GM21723 (cell line): Measurements from ENCODE around the gene EIPR1.
"Not testable (repeated sequence)": the region's sequence is repeated elsewhere in the genome, so short reads cannot be mapped to it uniquely, and the experiment has no call there.

Experiments
- ATAC-seq: cut with Tn5 transposase; IDR thresholded peaks from one replicate; pipeline ENCODE4 v1.9.1; 2021; ENCODE audit warnings: mild to moderate bottlenecking, moderate library complexity; ENCODE audit not compliant: unreplicated experiment

EIPR1 gene

DNA sequence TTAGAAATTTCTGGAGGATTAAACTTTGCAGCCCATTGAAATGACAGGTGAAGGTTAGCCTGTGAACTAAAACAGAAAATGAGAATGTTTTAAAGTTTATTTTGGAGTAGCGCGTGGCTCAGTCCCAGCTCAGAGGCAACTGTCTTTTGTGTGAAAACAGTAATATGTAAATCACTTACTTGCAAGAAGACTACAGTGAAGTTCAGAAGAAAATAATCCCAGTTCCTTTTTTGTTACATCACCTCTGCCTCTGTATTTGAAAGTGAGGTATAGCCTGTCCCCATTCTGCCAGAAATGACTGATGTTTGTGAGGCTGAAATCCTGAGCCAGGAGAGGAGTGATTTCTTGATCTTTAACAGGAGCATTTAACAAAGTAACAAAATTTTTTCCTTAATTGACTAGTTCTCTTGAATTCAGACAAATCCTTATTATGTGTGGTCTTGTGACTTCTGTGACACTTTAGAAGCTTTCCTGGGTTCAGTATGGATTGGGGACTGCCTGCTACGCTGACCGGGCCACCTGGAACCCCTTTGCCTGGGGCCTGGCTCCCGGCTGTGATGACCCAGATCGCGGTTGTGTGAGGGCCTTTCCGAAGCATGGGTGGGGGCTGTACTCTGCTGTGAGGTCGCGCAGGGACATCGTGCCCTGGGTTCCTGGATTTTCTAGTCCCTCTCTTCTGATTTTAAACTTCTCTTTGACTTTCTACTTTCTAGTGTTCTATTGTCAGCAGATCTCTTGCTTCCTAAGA, 26.1 kb upstream of the EIPR1 start:
- peak; percentile 100 for ATAC-seq

DNA sequence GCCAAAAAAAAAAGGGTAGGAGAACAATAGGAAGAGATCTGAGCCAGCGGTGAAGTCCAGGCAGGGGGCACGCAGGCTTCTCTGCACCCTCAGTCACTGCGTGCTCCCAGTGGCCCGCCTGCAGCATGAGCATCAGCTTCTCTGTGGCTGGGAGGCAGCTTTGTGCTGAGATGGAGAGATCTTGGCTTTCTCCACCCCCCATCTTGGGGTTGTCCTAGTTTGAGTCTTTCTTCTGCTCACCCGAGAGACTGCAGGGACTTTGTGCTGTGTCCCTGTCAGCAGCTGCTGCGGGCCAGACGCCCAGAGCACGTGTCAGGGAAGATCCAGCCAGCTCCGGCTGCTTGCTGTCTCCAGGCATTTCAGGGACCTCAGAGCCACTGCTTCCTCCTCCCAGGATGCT, 22.2 kb upstream of the EIPR1 start:
- ATAC-seq, result no peak

DNA sequence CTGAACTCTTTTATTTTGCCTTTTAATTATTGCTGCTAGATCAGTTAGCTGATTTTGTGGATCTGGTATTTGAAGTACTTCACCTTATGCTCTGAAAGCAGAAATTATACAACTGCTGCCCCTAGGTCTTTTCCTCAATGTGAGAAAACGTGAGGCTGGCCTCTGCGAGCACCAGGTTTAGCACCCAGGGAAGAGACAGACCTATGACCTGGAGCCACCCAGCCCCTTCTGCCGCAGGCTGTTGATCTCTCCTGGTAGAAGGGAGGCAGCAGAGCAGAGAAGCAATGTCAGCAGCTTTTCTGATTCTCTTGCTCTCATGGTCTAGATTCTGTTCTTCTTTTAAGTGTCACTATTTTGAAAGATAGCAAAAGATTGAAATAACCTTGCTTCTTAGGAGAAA, 21.8 kb upstream of the EIPR1 start:
- ATAC-seq, result no peak

DNA sequence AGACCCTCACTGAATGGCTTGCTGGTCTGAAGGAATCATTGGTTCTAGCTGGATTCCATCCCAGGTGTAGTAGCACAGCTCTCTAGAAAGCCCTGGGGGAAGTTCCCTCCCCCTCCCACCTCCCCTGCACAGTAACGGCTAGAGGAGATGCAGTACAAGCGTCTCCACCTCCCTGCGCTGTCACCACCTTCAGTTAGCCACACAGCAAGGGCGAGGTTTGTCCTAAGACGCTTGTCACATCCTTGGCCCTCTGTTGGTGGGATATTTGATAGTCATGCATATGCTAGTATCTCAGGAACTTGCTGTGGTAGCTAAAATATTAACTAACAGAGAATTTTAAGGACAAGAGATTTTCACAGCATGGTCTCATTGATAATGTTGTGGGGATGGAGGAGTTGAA, 21.2 kb upstream of the EIPR1 start:
- ATAC-seq, result no peak

DNA sequence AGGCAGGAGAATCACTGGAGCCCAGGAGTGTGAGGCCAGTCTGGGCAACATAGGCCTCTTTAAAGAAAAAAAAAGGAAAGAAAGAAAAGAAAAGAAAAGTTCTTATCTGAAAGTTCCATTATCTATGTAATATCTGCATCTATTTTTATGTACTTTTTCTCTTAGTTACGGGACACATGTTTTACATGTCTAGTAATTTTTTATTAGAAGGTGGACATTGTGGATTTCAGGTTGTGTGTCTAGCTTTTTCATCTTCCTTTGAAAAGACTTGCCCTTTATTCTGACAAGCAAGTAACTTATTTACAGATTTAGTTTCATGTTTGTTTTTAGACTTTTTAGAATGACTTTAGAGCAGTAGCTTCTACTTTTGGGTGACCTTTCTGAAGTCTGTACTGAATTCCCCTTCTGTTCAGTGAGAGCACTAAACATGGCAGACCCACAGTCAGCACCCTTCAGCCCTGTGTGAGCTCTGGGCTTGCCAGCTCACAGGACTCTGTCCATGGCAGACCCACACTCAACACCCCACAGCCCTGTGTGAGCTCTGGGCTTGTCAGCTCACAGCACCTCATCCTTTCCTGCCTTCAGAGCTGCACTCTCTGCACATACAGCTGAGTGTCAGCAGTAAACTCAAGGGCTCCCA, 19.4 kb upstream of the EIPR1 start:
- no peak for ATAC-seq

DNA sequence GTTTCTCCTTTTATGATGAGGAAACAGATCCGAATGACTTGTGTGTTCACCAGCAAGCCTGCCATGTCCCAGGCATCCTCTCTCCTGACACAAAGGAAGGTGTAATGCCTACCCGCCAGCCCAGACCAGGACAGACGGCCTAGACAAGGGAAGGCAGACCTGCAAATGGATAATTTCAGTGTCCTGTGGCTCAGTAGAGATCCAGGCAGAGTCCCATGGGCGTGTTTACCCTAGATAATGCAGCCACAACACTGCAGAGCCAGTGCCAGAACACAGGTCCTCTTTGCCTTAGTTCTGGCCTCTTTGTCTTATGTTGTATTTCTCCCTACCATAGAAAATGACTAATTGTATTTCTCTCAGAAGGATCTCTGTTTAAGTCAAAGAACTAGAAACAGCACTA, 14.6 kb upstream of the EIPR1 start:
- no peak for ATAC-seq

DNA sequence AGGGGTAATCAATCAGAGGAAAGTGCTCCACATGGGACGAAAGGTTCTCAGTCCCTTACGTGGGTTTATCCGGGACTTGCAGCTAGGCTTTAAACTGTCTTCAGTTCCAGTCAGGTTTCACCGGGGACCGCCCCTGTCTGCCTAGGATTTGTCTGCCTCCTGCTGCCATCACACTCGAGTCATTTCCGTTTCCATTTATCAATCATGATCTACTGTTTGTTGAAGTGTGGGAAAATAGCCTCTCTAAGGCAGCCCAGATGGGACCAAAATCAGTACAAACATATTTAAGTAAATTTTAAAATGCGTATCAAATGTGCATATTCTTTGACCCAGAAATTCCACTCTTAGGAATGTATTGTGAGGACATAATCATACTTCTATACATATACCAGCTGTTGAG, 12.4 kb upstream of the EIPR1 start:
- no peak for ATAC-seq

DNA sequence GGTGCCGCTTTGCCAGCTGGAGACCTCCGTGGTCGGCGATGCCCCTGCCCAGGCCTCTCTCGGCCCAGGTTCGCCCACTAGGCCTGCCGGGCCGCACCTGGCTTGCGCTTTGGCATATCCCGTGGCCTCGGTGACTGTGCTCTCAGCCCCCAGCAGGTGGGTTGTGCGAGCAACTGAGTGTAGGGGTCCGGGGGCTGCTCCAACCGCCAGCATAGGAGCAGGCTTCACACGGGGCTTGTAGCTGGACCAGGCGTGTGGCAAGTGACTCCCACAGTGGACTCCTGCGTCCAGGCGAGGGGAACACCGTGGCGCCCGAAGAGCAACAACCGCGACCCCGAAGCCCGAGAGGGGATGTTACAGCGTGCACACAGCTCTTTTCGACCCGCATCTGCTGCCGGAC, 11.6 kb upstream of the EIPR1 start:
- ATAC-seq, result no peak

DNA sequence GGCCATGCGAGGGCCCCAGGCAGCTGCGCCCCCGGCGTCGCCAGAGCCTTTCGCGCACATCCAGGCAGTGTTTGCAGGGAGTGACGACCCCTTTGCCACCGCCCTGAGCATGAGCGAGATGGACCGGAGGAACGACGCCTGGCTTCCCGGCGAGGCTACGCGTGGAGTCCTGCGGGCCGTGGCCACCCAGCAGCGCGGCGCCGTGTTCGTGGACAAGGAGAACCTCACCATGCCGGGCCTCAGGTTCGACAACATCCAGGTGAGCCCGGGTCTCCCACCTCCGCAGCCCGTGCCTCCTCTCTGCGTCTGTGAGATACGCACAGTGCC, 10.8 kb upstream of the EIPR1 start:
- ATAC-seq, result no peak

DNA sequence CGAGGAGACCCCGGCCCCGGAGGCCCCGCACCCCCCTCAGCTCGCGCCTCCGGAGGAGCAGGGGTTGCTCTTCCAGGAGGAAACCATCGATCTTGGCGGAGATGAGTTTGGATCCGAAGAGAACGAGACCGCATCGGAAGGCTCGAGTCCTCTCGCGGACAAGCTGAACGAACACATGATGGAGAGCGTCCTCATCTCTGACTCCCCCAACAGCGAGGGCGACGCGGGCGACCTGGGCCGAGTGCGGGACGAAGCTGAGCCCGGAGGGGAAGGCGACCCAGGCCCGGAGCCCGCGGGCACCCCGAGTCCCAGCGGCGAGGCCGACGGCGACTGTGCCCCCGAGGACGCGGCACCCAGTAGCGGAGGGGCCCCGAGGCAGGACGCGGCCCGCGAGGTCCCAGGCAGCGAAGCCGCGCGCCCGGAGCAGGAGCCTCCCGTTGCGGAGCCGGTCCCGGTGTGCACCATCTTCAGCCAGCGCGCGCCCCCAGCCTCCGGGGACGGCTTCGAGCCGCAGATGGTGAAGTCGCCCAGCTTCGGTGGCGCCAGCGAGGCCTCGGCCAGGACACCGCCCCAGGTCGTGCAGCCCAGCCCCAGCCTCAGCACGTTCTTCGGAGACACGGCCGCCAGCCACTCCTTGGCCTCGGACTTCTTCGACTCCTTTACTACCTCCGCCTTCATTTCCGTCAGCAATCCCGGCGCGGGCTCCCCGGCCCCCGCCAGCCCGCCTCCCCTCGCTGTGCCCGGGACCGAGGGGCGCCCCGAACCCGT, 10.2 kb upstream of the EIPR1 start:
- no peak for ATAC-seq

DNA sequence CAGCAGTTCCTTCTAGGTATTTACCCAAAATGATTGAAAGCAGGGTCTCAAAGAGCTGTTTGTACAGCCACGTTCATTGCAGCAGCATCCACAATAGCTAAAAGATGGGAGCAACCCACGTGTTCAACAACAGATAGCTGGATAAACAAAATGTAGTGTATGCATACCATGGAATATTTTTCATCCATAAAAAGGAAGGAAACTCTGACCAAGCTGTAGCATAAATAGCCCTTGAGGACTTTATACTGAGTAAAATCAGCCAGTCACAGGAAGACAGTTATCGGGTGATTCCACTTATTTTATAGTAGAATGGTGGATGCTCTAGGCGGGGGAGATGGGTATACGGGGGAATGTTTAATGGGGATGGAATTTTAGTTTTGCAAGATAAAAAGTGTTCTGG, 9.4 kb upstream of the EIPR1 start:
- no peak for ATAC-seq

DNA sequence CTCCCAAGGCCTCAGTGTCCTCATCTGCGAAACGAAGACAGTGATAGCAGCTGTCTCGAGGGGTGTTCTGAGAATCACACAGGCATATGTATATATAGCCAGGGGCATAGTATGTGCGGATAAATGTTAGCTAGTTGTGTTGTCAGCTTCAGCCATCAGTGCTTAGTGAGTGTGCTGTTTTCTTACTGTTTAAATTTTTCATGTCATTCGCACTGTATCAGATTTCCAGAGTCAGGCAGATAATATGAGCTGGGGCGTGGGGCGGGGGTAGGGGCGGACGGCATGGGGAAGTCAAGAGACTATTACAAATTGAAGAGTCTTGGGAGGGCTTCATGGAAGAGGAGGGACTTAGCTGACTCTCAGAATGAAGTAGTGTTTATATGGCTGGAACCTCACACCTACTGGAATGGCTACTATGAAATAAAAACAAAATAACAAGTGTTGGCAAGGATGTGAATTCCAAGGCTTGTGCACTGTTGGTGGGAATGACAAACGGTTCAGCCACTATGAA, 8.9 kb upstream of the EIPR1 start:
- ATAC-seq, result no peak

DNA sequence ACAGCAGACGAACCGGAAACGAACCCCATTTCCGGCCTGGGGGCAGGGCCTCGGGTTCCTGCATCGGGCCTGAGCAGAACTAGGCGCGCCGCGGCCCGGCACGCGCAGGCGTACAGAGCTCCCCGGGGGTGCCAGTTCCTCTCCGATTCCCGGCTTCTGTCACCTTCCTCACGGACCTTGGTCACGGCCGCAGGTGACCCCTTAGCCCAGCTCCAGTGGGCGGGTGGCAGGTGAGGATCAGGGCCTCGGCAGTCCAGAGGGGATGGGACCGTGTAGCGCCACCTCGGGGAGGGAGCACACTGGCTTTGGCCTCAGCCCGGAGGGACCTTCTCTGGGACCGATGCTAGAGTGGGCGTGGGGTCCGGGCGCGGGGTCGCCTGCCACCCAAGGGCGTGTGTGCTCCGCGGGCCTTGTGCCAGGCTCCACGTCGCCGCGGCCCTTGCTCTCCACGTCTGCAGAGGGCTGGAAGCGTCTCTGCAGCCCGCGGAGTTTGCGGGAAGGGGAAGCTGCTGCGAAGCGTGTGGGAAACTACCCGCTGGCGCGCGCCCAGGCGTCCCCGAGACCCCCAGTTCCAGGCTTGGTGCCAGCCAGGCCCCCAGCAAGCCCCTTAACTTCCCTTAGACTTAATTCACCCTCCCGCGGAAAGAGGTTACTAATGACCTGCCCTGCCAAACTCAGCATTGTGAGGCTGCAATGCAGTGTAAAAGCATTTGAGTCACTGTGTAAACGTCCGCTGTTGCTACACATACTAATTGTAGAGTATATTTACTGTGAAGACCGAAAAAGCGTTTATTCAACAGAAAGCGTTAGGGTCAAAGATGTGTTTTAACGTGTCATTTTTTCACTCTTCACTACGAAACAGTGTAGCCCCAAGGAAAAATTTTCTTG, 2.3 kb upstream of the EIPR1 start, which contains the start of gene TRAPPC12:
Gene TRAPPC12 (plus strand): TSS at position 48 of the 888 bp plus-strand sequence. CDS start 7,930 bp downstream, outside the sequence.
- peak; percentile 78 for ATAC-seq

DNA sequence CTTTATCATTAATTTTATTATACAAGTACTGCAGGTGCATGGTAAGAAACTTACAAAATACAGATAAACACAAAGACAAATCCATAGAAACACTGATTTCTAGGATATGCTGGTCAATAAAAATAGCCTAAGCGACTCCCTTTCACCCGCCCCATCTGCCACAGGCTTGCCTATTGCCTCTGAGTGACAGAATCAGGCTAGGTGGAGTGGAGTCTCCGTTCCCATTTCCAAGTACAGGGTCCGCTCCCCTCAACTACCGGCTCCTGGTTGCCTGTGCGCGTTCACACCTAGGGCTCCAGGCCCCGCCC, 1.7 kb upstream of the EIPR1 start:
- no peak for ATAC-seq

DNA sequence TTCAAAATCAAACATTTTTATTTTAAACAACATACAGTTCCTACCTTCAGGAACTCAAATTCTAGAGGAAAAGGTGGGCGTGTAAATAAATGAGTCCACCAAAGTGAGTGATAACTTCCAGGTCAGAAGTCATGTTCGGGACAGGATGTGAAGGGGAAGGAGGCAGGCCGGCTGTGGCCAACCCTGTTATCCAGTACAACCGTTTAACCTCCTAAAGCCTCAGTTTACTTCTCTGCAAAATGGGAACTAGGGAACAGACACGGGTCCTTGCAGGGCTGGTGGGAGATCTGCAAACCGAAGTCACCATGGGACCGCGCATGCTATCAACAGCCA, 373 bp downstream of the EIPR1 start:
- ATAC-seq, result peak; percentile 28

DNA sequence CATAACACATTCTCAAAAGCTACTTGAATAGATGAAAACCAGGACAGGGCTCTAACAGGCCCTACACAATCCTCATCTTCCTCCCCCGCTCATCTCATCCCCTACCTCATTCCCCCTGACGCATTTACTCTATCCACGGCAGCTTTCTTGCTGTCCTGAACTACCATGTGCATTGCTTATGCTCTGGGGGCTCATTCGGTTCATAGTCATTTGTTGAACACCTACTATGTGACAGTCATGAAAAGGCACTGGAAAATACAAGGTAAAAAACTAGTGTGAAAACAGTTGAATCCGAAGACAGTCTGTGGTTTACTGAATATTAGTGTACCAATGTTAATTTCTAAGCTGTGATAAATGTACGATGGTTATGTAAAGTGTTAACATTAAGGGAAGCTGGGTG, 797 bp downstream of the EIPR1 start:
- ATAC-seq, result no peak

DNA sequence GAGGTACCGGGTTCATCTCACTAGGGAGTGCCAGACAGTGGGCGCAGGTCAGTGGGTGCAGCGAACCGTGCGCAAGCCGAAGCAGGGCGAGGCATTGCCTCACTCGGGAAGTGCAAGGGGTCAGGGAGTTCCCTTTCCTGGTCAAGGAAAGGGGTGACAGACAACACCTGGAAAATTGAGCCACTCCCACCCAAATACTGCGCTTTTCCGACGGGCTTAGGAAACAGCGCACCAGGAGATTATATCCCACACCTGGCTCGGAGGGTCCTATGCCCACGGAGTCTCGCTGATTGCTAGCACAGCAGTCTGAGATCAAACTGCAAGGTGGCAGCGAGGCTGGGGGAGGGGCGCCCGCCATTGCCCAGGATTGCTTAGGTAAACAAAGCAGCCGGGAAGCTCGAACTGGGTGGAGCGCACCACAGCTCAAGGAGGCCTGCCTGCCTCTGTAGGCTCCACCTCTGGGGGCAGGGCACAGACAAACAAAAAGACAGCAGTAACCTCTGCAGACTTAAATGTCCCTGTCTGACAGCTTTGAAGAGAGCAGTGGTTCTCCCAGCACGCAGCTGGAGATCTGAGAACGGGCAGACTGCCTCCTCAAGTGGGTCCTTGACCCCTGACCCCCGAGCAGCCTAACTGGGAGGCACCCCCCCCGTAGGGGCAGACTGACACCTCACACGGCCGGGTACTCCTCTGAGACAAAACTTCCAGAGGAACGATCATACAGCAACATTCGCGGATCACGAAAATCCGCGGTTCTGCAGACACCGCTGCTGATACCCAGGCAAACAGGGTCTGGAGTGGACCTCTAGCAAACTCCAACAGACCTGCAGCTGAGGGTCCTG, 8.1 kb downstream of the EIPR1 start:
- ATAC-seq, result not testable (repeated sequence)

DNA sequence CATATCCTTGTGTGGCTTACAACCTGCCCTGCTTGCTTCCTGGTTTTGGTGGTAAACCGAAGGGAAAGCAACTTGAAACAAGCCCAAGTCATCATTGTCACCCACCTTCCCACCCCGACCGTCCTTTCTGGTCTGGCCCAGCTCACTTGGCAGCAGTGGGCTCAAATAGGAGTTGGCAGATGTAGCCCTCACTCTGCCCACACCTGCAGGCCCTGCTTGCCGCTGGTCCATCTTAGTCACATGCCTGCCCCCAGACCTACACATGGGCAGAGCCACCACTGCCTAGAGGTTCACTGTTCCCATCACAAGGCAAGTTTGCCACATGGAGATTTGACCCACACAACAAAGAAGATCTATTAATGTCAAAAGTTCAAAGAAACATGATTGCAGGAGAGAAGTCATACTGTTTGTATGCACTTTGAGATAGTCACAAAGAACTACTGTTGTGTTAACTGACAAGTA, 9.3 kb downstream of the EIPR1 start:
- ATAC-seq, result no peak

DNA sequence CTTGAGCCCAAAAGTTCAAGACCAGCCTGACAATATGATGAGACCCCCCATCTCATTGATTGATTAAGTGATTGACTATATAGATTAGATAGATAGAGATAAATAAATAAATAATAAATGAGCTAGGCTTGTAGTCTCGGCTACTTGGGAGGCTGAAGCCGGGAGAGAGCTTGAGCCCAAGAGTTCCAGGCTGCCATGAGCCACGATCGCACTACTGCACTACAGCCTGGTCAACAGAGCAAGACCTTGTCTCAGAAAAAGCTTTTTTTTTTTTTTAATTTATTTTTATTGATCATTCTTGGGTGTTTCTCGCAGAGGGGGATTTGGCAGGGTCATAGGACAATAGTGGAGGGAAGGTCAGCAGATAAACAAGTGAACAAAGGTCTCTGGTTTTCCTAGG, 12.4 kb downstream of the EIPR1 start:
- ATAC-seq, result no peak
